WTC11 (cell line): ENCODE results near the gene PHLPP1. TPM values are rescaled to one million over a fixed set of nuclear protein-coding genes. Genes with fewer than 3 reads are reported as not detected.

Source experiments
- ATAC-seq: fragments of 200-7000 bp; cut with Tn5 transposase; 2 replicates; pipeline ENCODE4 v1.10.0; 2021; ENCODE audit warnings: mild to moderate bottlenecking, moderate library complexity
- CTCF ChIA-PET: fragments of 300-600 bp; sonication (Branson Sonifier 250); formaldehyde crosslinking; loops from one replicate; lab custom pipeline; 2021; ENCODE audit warnings: antibody characterized with exemption; lab: Charles Lee
- POLR2A ChIA-PET: fragments of 350-600 bp; sonication (Branson Sonifier 250); formaldehyde crosslinking; loops from one replicate; lab custom pipeline; 2021; ENCODE audit warnings: antibody characterized with exemption; lab: Charles Lee
- DNase-seq: peaks from one replicate; pipeline ENCODE4 v3.0.0; 2021; ENCODE audit warnings: low spot score
- H3K27ac Mint-ChIP-seq: 2 replicates; pipeline ENCODE4 v1.8.0; 2021; ENCODE audit warnings: mixed read lengths
- H3K27me3 Mint-ChIP-seq: 2 replicates; pipeline ENCODE4 v1.8.0; 2021; ENCODE audit warnings: low read depth, mild to moderate bottlenecking, moderate library complexity, mixed read lengths
- H3K36me3 Mint-ChIP-seq: 2 replicates; pipeline ENCODE4 v1.8.0; 2021; ENCODE audit warnings: mixed read lengths
- H3K4me1 Mint-ChIP-seq: 2 replicates; pipeline ENCODE4 v1.8.0; 2022; ENCODE audit warnings: mixed read lengths
- H3K4me3 Mint-ChIP-seq: 2 replicates; pipeline ENCODE4 v1.8.0; 2021; ENCODE audit warnings: mild to moderate bottlenecking, moderate library complexity, mixed read lengths
- H3K9me3 Mint-ChIP-seq: 2 replicates; pipeline ENCODE4 v1.8.0; 2021; ENCODE audit warnings: mixed read lengths
- ATF1 ChIP-seq: sonication (generic); formaldehyde crosslinking; IDR thresholded peaks from 2 replicates; pipeline ENCODE4 v1.8.1; 2023; ENCODE audit warnings: mild to moderate bottlenecking, moderate library complexity, missing genetic modification reagents
- ATF3 ChIP-seq: sonication (generic); formaldehyde crosslinking; conservative IDR thresholded peaks from 2 replicates; pipeline ENCODE4 v1.8.1; 2022; ENCODE audit warnings: mild to moderate bottlenecking, missing genetic modification reagents
- CDX4 ChIP-seq: fragments of 250-450 bp; sonication (Bioruptor Pico); IDR thresholded peaks from 2 replicates; pipeline ENCODE4 v1.9.0; 2021; ENCODE audit warnings: moderate library complexity, mild to moderate bottlenecking, inconsistent platforms, borderline replicate concordance
- CREB1 ChIP-seq: sonication (generic); formaldehyde crosslinking; IDR thresholded peaks from 2 replicates; pipeline ENCODE4 v1.8.0; 2023; ENCODE audit warnings: mild to moderate bottlenecking, missing genetic modification reagents
- E2F5 ChIP-seq: sonication (generic); formaldehyde crosslinking; IDR thresholded peaks from 2 replicates; pipeline ENCODE4 v1.8.1; 2022; ENCODE audit warnings: mild to moderate bottlenecking, moderate library complexity, missing genetic modification reagents
- ELF4 ChIP-seq: sonication (generic); formaldehyde crosslinking; IDR thresholded peaks from 2 replicates; pipeline ENCODE4 v1.8.1; 2022; ENCODE audit warnings: low read depth, mild to moderate bottlenecking, moderate library complexity, missing genetic modification reagents
- HMGA2 ChIP-seq: fragments of 250-450 bp; sonication (Bioruptor Pico); IDR thresholded peaks from 2 replicates; pipeline ENCODE4 v1.4.0; 2021; ENCODE audit warnings: mild to moderate bottlenecking, moderate library complexity
- NR3C1 ChIP-seq: sonication (generic); formaldehyde crosslinking; conservative IDR thresholded peaks from 2 replicates; pipeline ENCODE4 v1.8.1; 2023; ENCODE audit warnings: low read depth, mild to moderate bottlenecking, missing genetic modification reagents
- PRDM15 ChIP-seq: sonication (generic); formaldehyde crosslinking; IDR thresholded peaks from 2 replicates; pipeline ENCODE4 v1.8.0; 2022; ENCODE audit warnings: missing genetic modification reagents
- RORB ChIP-seq: fragments of 250-450 bp; sonication (Bioruptor Pico); IDR thresholded peaks from 2 replicates; pipeline ENCODE4 v1.9.0; 2021; ENCODE audit warnings: mild to moderate bottlenecking
- ZBTB21 ChIP-seq: sonication (generic); formaldehyde crosslinking; IDR thresholded peaks from 2 replicates; pipeline ENCODE4 v1.8.1; 2023; ENCODE audit warnings: mild to moderate bottlenecking, missing genetic modification reagents, borderline replicate concordance
- ZBTB43 ChIP-seq: sonication (generic); formaldehyde crosslinking; IDR thresholded peaks from 2 replicates; pipeline ENCODE4 v1.8.1; 2023; ENCODE audit warnings: mild to moderate bottlenecking, missing genetic modification reagents
- ZNF138 ChIP-seq: sonication (generic); formaldehyde crosslinking; conservative IDR thresholded peaks from 2 replicates; pipeline ENCODE4 v1.8.1; 2022; ENCODE audit warnings: mild to moderate bottlenecking, moderate library complexity, missing genetic modification reagents
- ZNF219 ChIP-seq: sonication (generic); formaldehyde crosslinking; IDR thresholded peaks from 2 replicates; pipeline ENCODE4 v1.8.0; 2023; ENCODE audit warnings: missing genetic modification reagents, mild to moderate bottlenecking, borderline replicate concordance
- ZNF425 ChIP-seq: fragments of 250-450 bp; sonication (Bioruptor Pico); conservative IDR thresholded peaks from 2 replicates; pipeline ENCODE4 v1.9.0; 2021; ENCODE audit warnings: mild to moderate bottlenecking
- total RNA-seq: library from RNA; stranded (reverse); gene quantifications from 3 replicates; pipeline ENCODE4 v1.2.3, GENCODE V29; 2021
- TF ChIP-seq, protein P1 (sequence below): fragments of 250-450 bp; sonication (Bioruptor Pico); IDR thresholded peaks from 2 replicates; pipeline ENCODE4 v1.9.0; 2021; ENCODE audit warnings: mild to moderate bottlenecking, borderline replicate concordance
- TF ChIP-seq, protein P2 (sequence below): sonication (generic); formaldehyde crosslinking; IDR thresholded peaks from 2 replicates; pipeline ENCODE4 v1.8.1; 2022; ENCODE audit warnings: low read depth, mild to moderate bottlenecking, moderate library complexity, missing genetic modification reagents, borderline replicate concordance

Gene PHLPP1
- total RNA-seq, 1 experiment from 2014 or later, result 52.0 TPM

DNA sequence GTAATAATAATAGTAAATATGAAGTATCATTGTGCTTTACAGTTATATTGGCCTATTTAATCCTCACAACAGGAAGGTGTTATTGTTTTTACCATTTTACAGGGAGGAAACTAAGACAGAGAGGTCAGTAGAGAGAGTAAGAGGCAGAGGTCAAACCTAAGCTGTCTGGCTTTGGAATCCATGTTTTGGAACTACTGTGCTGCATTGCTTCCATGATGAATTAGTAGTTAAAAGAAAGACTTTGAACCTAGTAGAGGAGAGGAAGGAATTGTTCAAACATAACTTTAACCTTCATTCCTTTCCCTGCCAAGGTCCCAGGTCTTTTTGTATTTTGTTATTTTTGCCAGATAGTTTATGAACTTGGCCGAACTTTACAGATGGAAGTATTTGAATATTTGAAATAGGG, 80.9 kb downstream of the PHLPP1 start:
- DNase-seq, result no peak
- H3K4me1 Mint-ChIP-seq, result peaks cover 87% of the 10 kb centered on the region
- ChIA-PET CTCF (interaction anchor here (1.1 kb wide), 1 partner anchor 81 kb away, joined by 3 read pairs; the partner anchor contains the start of gene PHLPP1), POLR2A (no interaction called here)
- TF ChIP-seq ZNF219 (CRISPR knock-in tag) (no peak), PRDM15 (CRISPR knock-in tag) (no peak), ATF3 (CRISPR knock-in tag) (no peak), ZBTB43 (CRISPR knock-in tag) (no peak), ZNF138 (CRISPR knock-in tag) (no peak), CREB1 (CRISPR knock-in tag) (no peak), ATF1 (CRISPR knock-in tag) (no peak), ZNF425 (CRISPR knock-in tag) (no peak), HMGA2 (CRISPR knock-in tag) (no peak), ELF4 (CRISPR knock-in tag) (no peak), ZBTB21 (CRISPR knock-in tag) (no peak), RORB (CRISPR knock-in tag) (no peak), E2F5 (CRISPR knock-in tag) (no peak), NR3C1 (CRISPR knock-in tag) (no peak), CDX4 (no peak)
- TF ChIP-seq, protein P1, sequence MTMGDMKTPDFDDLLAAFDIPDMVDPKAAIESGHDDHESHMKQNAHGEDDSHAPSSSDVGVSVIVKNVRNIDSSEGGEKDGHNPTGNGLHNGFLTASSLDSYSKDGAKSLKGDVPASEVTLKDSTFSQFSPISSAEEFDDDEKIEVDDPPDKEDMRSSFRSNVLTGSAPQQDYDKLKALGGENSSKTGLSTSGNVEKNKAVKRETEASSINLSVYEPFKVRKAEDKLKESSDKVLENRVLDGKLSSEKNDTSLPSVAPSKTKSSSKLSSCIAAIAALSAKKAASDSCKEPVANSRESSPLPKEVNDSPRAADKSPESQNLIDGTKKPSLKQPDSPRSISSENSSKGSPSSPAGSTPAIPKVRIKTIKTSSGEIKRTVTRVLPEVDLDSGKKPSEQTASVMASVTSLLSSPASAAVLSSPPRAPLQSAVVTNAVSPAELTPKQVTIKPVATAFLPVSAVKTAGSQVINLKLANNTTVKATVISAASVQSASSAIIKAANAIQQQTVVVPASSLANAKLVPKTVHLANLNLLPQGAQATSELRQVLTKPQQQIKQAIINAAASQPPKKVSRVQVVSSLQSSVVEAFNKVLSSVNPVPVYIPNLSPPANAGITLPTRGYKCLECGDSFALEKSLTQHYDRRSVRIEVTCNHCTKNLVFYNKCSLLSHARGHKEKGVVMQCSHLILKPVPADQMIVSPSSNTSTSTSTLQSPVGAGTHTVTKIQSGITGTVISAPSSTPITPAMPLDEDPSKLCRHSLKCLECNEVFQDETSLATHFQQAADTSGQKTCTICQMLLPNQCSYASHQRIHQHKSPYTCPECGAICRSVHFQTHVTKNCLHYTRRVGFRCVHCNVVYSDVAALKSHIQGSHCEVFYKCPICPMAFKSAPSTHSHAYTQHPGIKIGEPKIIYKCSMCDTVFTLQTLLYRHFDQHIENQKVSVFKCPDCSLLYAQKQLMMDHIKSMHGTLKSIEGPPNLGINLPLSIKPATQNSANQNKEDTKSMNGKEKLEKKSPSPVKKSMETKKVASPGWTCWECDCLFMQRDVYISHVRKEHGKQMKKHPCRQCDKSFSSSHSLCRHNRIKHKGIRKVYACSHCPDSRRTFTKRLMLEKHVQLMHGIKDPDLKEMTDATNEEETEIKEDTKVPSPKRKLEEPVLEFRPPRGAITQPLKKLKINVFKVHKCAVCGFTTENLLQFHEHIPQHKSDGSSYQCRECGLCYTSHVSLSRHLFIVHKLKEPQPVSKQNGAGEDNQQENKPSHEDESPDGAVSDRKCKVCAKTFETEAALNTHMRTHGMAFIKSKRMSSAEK (CRISPR knock-in tag), result no peak
- TF ChIP-seq, protein P2, sequence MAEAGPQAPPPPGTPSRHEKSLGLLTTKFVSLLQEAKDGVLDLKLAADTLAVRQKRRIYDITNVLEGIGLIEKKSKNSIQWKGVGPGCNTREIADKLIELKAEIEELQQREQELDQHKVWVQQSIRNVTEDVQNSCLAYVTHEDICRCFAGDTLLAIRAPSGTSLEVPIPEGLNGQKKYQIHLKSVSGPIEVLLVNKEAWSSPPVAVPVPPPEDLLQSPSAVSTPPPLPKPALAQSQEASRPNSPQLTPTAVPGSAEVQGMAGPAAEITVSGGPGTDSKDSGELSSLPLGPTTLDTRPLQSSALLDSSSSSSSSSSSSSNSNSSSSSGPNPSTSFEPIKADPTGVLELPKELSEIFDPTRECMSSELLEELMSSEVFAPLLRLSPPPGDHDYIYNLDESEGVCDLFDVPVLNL (CRISPR knock-in tag), result no peak
- no peak for ATAC-seq
- H3K4me3 Mint-ChIP-seq, result no peak overlapping the region
- H3K27me3 Mint-ChIP-seq, result no peaks in the 10 kb centered on the region
- no peak overlapping the region for H3K27ac Mint-ChIP-seq
- H3K36me3 Mint-ChIP-seq, result no peaks in the 10 kb centered on the region
- no peaks in the 10 kb centered on the region for H3K9me3 Mint-ChIP-seq
